ENCODE results near the gene YAP1.

YAP1 gene

GRCh38 chr11:102202972-102203371 is 92.7 kb downstream of the YAP1 start:
- DNase-seq: no peak

- DNase-seq: no peak
Measured at GRCh38 chr11:102204174-102204573, 93.9 kb downstream of the YAP1 start.

- no peak for DNase-seq
Measured at GRCh38 chr11:102205805-102206204, 95.6 kb downstream of the YAP1 start.

GRCh38 chr11:102208835-102209234 is 98.6 kb downstream of the YAP1 start:
- no peak for DNase-seq

- no peak for DNase-seq
Measured at GRCh38 chr11:102214623-102215022, 104.4 kb downstream of the YAP1 start.

- DNase-seq: no peak
Measured at GRCh38 chr11:102216433-102217075, 106.3 kb downstream of the YAP1 start.

GRCh38 chr11:102220728-102221467 is 110.7 kb downstream of the YAP1 start:
- no peak for DNase-seq

GRCh38 chr11:102223859-102224258 is 113.6 kb downstream of the YAP1 start:
- DNase-seq: no peak

- DNase-seq: peak; percentile 41
Measured at GRCh38 chr11:102225689-102226568, 115.7 kb downstream of the YAP1 start.

- no peak for DNase-seq
Measured at GRCh38 chr11:102226702-102227490, 116.6 kb downstream of the YAP1 start.

GRCh38 chr11:102229510-102230123 is 119.4 kb downstream of the YAP1 start:
- no peak for DNase-seq

- no peak for DNase-seq
Measured at GRCh38 chr11:102230186-102230585, 119.9 kb downstream of the YAP1 start.

GRCh38 chr11:102230911-102231310 is 120.7 kb downstream of the YAP1 start:
- no peak for DNase-seq

GRCh38 chr11:102234779-102235439 is 124.7 kb downstream of the YAP1 start:
- DNase-seq: peak; percentile 42

- no peak for DNase-seq
Measured at GRCh38 chr11:102237096-102237735, 127.0 kb downstream of the YAP1 start.

GRCh38 chr11:102238391-102238821 is 128.2 kb downstream of the YAP1 start:
- no peak for DNase-seq

GRCh38 chr11:102239448-102239847 is 129.2 kb downstream of the YAP1 start:
- no peak for DNase-seq

- no peak for DNase-seq
Measured at GRCh38 chr11:102239911-102240310, 129.7 kb downstream of the YAP1 start.

GRCh38 chr11:102240502-102240901 is 130.3 kb downstream of the YAP1 start:
- no peak for DNase-seq

GRCh38 chr11:102241026-102241425 is 130.8 kb downstream of the YAP1 start:
- no peak for DNase-seq

GRCh38 chr11:102243399-102243884 is 133.2 kb downstream of the YAP1 start:
- DNase-seq: no peak
